Endometrium (tissue), 2 donors: ENCODE results near the gene SEMA5A.
"Not testable (repeated sequence)": the region's sequence is repeated elsewhere in the genome, so short reads cannot be mapped to it uniquely, and the experiment has no call there.

Experiments
- FAIRE-seq: peaks from 2 replicates; lab custom pipeline; 2012; peaks lifted over from hg19 to GRCh38; lab: Jason Lieb, UNC
- donor health status: control.
- donor health status: control.

The SEMA5A gene

DNA sequence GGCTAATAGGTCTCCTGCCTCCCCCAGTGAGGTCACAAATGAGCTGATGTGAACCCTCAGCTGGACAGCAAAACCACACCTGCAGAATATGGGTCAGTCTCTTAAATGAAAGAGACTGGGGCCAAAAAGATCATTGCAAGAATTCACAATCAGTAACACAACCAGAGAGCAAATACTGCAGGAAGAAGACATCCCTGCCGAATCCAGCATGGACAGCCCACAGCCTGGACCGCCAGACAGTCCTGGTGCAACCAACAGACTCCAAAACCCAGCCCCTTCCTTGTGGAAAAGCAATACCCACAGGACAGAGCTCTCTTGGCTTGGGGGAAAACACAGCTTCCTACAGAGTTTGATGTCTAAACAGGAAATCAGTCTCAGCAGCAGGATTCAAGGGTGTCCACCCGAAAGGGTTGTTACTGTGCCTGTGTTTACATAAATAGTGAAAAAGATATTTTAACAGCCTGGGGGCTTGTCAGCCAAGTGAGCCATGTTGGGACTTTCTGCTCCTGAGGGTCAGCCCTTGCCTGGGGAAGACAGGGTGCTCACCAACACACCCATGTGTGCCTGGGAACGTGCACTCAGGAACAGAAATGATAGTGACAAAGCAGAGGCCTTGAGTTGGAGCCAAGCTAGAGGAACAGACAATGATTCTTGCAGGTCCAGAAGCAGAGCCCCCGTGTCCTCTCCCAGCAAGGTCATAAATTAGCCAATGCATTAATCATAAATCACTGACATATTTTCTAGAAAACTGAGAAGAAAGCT lies 106.2 kb downstream of the SEMA5A start:
- FAIRE-seq = no peak

DNA sequence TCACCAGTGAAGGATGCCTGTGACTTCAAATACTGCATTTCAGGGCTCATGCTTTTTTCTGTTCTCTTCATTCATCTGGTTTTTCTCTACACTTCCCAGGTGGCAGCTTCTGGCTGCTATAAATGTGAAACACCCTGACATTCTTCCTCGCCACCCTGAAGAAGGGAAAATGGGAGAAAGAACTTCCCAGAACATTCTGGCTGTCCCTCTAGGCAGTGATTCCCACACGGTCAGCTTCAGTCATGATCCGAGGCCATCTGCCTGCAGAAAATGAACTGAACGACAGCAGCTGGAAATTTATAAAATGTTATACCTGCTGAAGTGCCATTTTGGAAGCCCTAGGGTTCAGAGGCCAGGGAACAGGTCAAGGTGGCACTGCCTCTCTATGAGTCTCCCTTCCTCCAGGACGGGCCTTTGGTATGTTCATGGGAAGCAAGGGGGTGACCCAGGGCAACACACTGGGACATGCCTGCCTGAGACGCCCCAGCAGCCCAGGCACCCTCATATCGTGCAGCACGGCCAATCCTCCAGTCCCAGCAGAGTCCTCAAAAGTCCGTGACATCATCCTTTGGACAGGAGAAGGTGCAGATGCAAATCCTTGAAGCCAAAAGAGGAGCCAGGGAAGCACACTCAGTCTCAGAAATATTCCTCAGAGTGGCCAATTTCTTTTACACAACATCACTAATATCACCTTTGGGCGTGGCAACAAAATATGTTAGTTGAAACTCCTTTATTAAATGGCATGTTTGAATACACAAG lies 107.1 kb downstream of the SEMA5A start:
- FAIRE-seq = no peak

DNA sequence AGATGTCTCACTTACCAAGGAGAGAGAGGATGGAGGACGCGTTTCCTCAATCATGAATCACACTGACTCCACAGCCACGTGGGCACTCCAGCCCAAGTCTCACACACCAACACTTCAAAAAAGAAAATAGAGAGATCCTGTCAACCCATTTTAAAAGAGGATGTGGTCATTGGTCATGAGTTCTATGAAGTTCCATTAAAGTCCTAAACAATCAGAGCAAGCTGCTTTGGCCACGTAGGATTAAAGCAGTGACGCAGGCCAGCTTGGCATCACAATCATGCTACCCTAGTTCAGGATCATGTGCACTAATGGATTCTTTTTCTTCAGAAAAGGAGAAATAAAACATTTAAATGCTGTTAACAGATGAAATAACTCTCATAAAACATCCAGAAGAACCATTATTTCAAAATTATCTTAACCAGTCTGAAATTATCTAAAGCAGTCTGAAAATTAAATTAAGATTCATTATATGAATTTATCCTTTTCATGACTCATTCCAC lies 108.1 kb downstream of the SEMA5A start:
- FAIRE-seq = no peak

GRCh38 chr5:9431496-9432258 lies 114.2 kb downstream of the SEMA5A start:
- peak; percentile 61 for FAIRE-seq

DNA sequence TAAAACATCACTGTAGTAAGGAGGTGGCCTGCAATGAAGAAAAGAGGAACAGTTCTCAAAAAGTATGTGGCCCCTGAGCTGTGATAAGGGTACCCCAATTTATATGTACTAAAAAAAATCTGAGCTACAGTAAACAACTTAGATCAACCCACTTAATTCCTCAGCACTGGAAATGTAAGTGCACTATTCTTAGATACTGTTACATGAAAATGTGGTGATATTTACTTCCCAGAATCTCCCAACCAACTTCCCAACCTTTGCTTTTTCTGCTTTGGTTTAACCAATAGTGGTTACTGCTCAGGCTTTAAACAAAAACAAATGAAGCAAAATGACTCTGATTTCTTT lies 114.8 kb downstream of the SEMA5A start:
- FAIRE-seq = no peak

GRCh38 chr5:9430306-9430705 lies 115.6 kb downstream of the SEMA5A start:
- no peak for FAIRE-seq

GRCh38 chr5:9429691-9430215 lies 116.1 kb downstream of the SEMA5A start:
- FAIRE-seq = no peak

DNA sequence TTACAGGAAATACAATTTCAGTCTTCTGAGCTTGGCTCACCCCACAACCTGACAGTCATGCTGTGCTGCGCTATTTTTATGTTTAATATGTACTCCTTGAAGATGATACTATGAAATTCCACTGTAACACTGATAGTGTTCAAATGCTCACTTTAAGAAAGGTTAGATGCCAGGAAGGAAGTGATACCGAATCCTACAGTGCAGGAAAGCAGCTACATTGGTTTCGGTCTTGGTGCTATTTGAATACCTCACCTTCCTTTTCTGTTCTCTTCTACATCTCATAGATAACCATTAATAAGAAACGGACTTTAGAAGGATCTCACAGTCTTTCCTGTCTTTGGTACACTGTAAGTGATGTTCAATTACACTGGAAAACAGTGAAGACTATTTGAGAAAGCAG lies 117.6 kb downstream of the SEMA5A start:
- no peak for FAIRE-seq

GRCh38 chr5:9425710-9426109 lies 120.2 kb downstream of the SEMA5A start:
- FAIRE-seq = no peak

DNA sequence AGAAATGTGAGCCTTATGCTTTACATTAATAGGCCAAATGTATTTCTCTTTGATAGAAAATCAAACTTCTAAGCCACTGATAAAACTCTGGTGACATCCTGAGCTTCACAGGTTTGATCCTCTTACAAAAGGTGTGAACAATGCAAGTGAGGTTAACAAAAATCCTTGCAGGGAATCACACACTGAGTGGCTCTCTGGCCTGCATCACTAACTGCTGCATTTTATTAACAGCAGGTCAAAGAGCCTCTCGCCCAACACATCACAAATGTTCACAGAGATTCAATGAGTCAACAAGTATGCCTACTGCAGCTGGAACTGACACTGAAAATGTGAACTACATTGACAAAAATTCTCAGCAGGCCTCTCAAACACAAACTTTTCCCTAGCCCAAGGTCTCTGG lies 122.3 kb downstream of the SEMA5A start:
- no peak for FAIRE-seq

DNA sequence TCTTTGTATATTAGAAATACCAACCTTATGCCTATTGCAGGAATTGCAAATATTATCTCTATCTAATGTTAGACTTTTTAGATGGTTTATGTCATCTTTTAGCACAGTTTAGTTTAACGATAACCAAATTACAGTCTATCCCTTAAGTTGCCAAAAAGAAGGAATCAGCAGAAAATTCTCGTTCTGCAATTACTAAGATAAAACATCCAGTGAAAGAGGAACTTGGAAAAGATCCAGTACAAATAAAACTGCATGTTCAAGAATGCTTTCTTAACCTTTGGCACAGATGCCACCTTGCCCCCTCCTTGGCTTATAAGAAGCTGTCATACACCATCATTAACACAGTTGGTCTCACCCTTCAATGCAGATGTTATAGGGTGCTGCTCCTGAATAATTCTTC lies 124.0 kb downstream of the SEMA5A start:
- no peak for FAIRE-seq

DNA sequence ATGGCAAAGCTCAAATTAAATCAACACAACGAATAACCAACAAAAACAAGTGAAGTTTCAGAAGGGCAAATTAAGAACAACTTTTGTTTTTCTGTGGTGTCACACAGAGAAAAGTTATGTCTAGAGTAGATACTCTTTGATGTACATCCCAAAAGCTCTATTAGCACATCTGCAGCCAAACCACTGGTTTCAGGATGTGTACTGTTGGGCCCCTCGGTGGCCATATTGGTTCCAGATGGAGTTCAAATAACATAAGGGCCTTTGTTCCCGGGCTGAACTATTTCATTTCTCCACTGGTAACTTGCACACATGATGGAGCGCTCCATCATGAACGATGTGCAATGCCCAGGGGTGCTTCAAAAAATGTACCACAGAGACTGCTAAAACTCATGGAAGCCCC lies 126.1 kb downstream of the SEMA5A start:
- no peak for FAIRE-seq

- FAIRE-seq = no peak
These were observed 130.3 kb downstream of the SEMA5A start for GRCh38 chr5:9415566-9415965.

DNA sequence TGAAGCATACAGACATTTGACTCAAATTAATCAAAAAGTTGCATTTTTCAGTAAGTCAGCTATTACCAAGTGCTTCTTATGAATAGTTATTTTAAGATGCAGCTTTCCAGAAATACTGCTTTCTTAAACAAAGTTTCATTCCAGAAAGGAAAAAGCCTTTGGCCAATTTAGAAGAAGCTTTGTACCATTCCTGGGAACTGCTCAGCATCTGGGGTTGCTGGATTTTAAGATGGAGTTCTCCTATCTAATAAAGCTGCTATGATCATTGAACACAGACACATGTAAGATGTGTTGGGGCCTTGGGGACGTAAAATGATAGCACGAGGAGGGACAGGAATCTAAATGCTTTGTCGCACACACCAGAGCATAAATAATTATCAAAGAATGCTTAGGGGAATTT lies 130.8 kb downstream of the SEMA5A start:
- FAIRE-seq = no peak

- FAIRE-seq = no peak
These were observed 134.7 kb downstream of the SEMA5A start for GRCh38 chr5:9411142-9411541.

GRCh38 chr5:9409413-9409960 lies 136.4 kb downstream of the SEMA5A start:
- no peak for FAIRE-seq

GRCh38 chr5:9408964-9409363 lies 136.9 kb downstream of the SEMA5A start:
- FAIRE-seq = no peak

- FAIRE-seq = no peak
These were observed 140.6 kb downstream of the SEMA5A start for GRCh38 chr5:9405196-9405754.

DNA sequence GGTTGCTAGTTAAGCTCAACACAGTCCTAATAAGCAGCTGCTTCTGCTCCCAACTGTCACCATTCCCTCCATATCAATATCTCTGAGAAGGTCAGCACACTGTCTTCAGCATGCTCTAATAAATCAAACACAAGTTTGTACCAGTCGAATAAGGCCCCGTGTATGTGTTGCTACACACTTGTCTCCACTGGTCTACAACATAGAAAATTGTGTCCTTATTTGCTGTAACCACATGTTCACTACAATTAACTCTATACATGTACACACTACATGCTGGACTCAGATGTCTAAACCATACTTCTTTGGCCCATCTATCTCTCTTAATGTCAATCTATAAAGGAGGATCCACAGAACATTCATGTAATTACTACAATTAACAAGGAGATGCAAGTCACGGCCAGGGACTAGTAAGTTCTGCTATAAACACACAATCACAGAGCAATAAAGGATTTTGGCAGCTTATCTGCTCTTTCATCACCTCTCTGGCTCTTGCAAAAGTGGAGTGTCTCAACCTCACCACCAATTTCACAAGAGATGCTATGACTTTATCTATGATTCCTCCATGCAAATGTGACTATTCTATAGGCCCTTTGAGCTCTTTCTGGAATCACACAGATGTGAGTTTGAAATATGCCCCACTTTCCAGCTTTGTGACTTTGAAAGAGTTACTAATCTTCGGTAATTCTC lies 143.9 kb downstream of the SEMA5A start:
- no peak for FAIRE-seq

- FAIRE-seq = not testable (repeated sequence)
These were observed 146.1 kb downstream of the SEMA5A start for GRCh38 chr5:9399783-9400182.

DNA sequence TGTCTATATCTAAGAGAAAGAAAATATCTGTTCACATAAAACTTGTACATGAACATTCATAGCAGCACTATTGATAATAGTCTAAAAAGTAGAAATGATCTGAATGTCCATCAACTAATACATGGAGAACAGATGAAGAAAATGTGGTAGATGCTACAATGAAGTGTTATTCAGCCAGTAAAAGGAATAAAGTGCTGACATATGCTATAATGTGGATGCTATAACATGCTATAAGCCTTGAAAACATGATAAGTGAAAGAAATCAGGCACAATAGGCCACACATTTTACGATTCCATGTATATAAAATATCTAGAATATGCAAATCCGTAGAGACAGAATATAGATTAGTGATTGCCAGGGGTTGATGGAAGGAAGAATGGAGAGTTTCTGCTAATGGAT lies 146.8 kb downstream of the SEMA5A start:
- no peak for FAIRE-seq
